A549 (cell line): ENCODE data around the gene MYOZ3. TPM values are rescaled to one million over a fixed set of nuclear protein-coding genes. Genes with fewer than 3 reads are reported as not detected.

Experiments
- ATAC-seq, 2 experiments: fragments of 200-7000 bp in 1 of 2; fragments of >200 bp in 1 of 2; cut with Nextera tagmentation in 1 of 2; cut with Tn5 transposase in 1 of 2; 3 replicates each; pipeline versions ENCODE4 v1.8.0 to v1.9.1; 2018 to 2020; ENCODE audit warnings: mild to moderate bottlenecking in 1 of 2, moderate library complexity in 1 of 2
- CTCF ChIA-PET: fragments of 300-600 bp; sonication (Branson Sonifier 250); formaldehyde crosslinking; extraction: SDS; loops from one replicate; lab custom pipeline; 2021; ENCODE audit warnings: antibody characterized with exemption, inconsistent platforms; lab: Yijun Ruan, JAX
- POLR2A ChIA-PET: fragments of 350-600 bp; formaldehyde crosslinking; extraction: SDS; loops from one replicate; lab custom pipeline; 2021; ENCODE audit warnings: antibody characterized with exemption, inconsistent platforms; lab: Yijun Ruan, JAX
- DNase-seq, 2 experiments: peaks; one replicate each; pipeline versions ENCODE4 v3.0.0 to v3.0.0-alpha.2; 2011 to 2016; ENCODE audit warnings: low read depth in 1 of 2, low spot score in 1 of 2
- FAIRE-seq: peaks from 2 replicates; lab custom pipeline; 2011; peaks lifted over from hg19 to GRCh38; lab: Jason Lieb, UNC
- H3K27ac ChIP-seq, 2 experiments: fragments of >200 bp; sonication (Bioruptor Twin); formaldehyde crosslinking; 3 replicates each; pipeline ENCODE4 v1.5.1; 2016 to 2017
- H3K4me1 ChIP-seq: fragments of >200 bp; sonication (Bioruptor Twin); formaldehyde crosslinking; 3 replicates; pipeline ENCODE4 v1.6.1; 2016
- H3K4me2 ChIP-seq: fragments of >200 bp; sonication (Bioruptor Twin); formaldehyde crosslinking; 3 replicates; pipeline ENCODE4 v1.6.1; 2016
- H3K4me3 ChIP-seq: fragments of >200 bp; sonication (Bioruptor Twin); formaldehyde crosslinking; 3 replicates; pipeline ENCODE4 v1.5.1; 2016
- H3K9me3 ChIP-seq: fragments of >200 bp; sonication (Bioruptor Twin); formaldehyde crosslinking; 3 replicates; pipeline ENCODE4 v1.6.1; 2016
- BCL3 ChIP-seq: fragments of >200 bp; sonication (Bioruptor Twin); formaldehyde crosslinking; IDR thresholded peaks from 3 replicates; pipeline ENCODE4 v1.6.1; 2016
- CBX2 ChIP-seq: fragments of 200-600 bp; sonication (generic); IDR thresholded peaks from 2 replicates; pipeline ENCODE4 v1.6.1; 2016; ENCODE audit warnings: low read depth, mild to moderate bottlenecking, borderline replicate concordance
- CHD2 ChIP-seq: fragments of 150-350 bp; IDR thresholded peaks from 2 replicates; pipeline ENCODE4 v1.6.1; 2014; ENCODE audit warnings: low read length; ENCODE audit not compliant: partially characterized antibody
- E2F6 ChIP-seq: IDR thresholded peaks from 2 replicates; pipeline ENCODE4 v1.6.1; 2012; ENCODE audit warnings: low read depth, borderline replicate concordance
- EP300 ChIP-seq, 2 experiments: fragments of >200 bp; sonication (Bioruptor Twin); formaldehyde crosslinking; IDR thresholded peaks; 2 replicates in 1 of 2; 3 replicates in 1 of 2; pipeline ENCODE4 v1.6.1; 2016 to 2017
- ESRRA ChIP-seq: fragments of 150-350 bp; IDR thresholded peaks from 2 replicates; pipeline ENCODE4 v1.6.1; 2014; ENCODE audit warnings: mild to moderate bottlenecking, low read length, borderline replicate concordance
- FOSB ChIP-seq: fragments of 250-450 bp; sonication (Bioruptor Pico); IDR thresholded peaks from 2 replicates; pipeline ENCODE4 v1.5.0; 2020; ENCODE audit warnings: mild to moderate bottlenecking, moderate library complexity
- FOSL2 ChIP-seq, 2 experiments: fragments of 450-650 bp in 1 of 2; fragments of >200 bp in 1 of 2; sonication (Bioruptor Twin) in 1 of 2; formaldehyde crosslinking; IDR thresholded peaks; 2 replicates each; pipeline versions ENCODE4 v1.5.0 to v1.6.1; 2016 to 2020; ENCODE audit warnings: mild to moderate bottlenecking in 1 of 2, moderate library complexity in 1 of 2
- HOXB13 ChIP-seq: fragments of 250-450 bp; sonication (Bioruptor Pico); IDR thresholded peaks from 2 replicates; pipeline ENCODE4 v1.5.0; 2020; ENCODE audit warnings: low read depth, mild to moderate bottlenecking, moderate library complexity
- KDM1A ChIP-seq: fragments of 200-600 bp; sonication (generic); IDR thresholded peaks from 2 replicates; pipeline ENCODE4 v1.6.1; 2016; ENCODE audit warnings: low read depth, mild to moderate bottlenecking
- MAZ ChIP-seq: fragments of 150-350 bp; IDR thresholded peaks from 2 replicates; pipeline ENCODE4 v1.6.1; 2014; ENCODE audit warnings: antibody characterized with exemption, low read depth, low read length, borderline replicate concordance
- NPAS2 ChIP-seq: fragments of 250-450 bp; sonication (Bioruptor Pico); IDR thresholded peaks from 2 replicates; pipeline ENCODE4 v1.8.0; 2022; ENCODE audit warnings: mild to moderate bottlenecking, moderate library complexity, borderline replicate concordance
- PHF8 ChIP-seq: fragments of 200-600 bp; sonication (generic); IDR thresholded peaks from 2 replicates; pipeline ENCODE4 v1.6.1; 2016; ENCODE audit warnings: low read depth, mild to moderate bottlenecking, antibody characterized with exemption, moderate library complexity, borderline replicate concordance
- POLR2A ChIP-seq: IDR thresholded peaks from 2 replicates; pipeline ENCODE4 v1.6.1; 2012; ENCODE audit warnings: mild to moderate bottlenecking, low read length
- POLR2AphosphoS2 ChIP-seq: conservative IDR thresholded peaks from 2 replicates; pipeline ENCODE4 v1.6.1; 2012; ENCODE audit warnings: low read length, improper control_type of control experiment, inconsistent platforms
- RARB ChIP-seq: fragments of 250-450 bp; sonication (Bioruptor Pico); IDR thresholded peaks from 2 replicates; pipeline ENCODE4 v1.8.0; 2021; ENCODE audit warnings: mild to moderate bottlenecking, moderate library complexity
- RCOR1 ChIP-seq: fragments of 150-350 bp; IDR thresholded peaks from 2 replicates; pipeline ENCODE4 v1.6.1; 2014; ENCODE audit warnings: antibody characterized with exemption, low read length, low read depth
- REST ChIP-seq: fragments of 200-600 bp; sonication (generic); IDR thresholded peaks from 2 replicates; pipeline ENCODE4 v1.6.1; 2016; ENCODE audit warnings: antibody characterized with exemption, mild to moderate bottlenecking, moderate library complexity
- RFX5 ChIP-seq: fragments of 450-650 bp; IDR thresholded peaks from 2 replicates; pipeline ENCODE4 v1.7.1; 2014; ENCODE audit warnings: antibody characterized with exemption, mild to moderate bottlenecking, moderate library complexity
- USF2 ChIP-seq: fragments of 450-650 bp; IDR thresholded peaks from 2 replicates; pipeline ENCODE4 v1.6.1; 2014; ENCODE audit warnings: antibody characterized with exemption
- ZFP36 ChIP-seq: fragments of 450-650 bp; IDR thresholded peaks from 2 replicates; pipeline ENCODE4 v1.6.1; 2014; ENCODE audit warnings: borderline replicate concordance; ENCODE audit not compliant: partially characterized antibody
- ZSCAN20 ChIP-seq: fragments of 250-450 bp; sonication (Bioruptor Pico); IDR thresholded peaks from 2 replicates; pipeline ENCODE4 v1.8.0; 2022; ENCODE audit warnings: mild to moderate bottlenecking, moderate library complexity
- WGBS: methylation state at CpG from one replicate; pipeline ENCODE4 v1.1.6; 2017; ENCODE audit errors: missing lambda C conversion rate; 5-methylcytosine and 5-hydroxymethylcytosine counted together
- polyA plus RNA-seq, 4 experiments: library from polyadenylated mRNA; depleted of rRNA in 3 of 4; stranded (reverse); fragments of >200 nt; fragmentation: RNase III in 1 of 4; extraction: RNeasy Plus Mini Kit Qiagen cat#74134 plus additional on column Dnase treatment in 1 of 4; gene quantifications; 2 replicates in 3 of 4; 3 replicates in 1 of 4; pipeline ENCODE4 v1.2.3, GENCODE V29; 2011 to 2017
- TF ChIP-seq, protein P1 (sequence below): IDR thresholded peaks from 2 replicates; pipeline ENCODE4 v1.6.1; 2012

Gene MYOZ3
- polyA plus RNA-seq, 2 of the 4 experiments (the other 2 are of a cell fraction), result 0.06 to 0.09 TPM

DNA sequence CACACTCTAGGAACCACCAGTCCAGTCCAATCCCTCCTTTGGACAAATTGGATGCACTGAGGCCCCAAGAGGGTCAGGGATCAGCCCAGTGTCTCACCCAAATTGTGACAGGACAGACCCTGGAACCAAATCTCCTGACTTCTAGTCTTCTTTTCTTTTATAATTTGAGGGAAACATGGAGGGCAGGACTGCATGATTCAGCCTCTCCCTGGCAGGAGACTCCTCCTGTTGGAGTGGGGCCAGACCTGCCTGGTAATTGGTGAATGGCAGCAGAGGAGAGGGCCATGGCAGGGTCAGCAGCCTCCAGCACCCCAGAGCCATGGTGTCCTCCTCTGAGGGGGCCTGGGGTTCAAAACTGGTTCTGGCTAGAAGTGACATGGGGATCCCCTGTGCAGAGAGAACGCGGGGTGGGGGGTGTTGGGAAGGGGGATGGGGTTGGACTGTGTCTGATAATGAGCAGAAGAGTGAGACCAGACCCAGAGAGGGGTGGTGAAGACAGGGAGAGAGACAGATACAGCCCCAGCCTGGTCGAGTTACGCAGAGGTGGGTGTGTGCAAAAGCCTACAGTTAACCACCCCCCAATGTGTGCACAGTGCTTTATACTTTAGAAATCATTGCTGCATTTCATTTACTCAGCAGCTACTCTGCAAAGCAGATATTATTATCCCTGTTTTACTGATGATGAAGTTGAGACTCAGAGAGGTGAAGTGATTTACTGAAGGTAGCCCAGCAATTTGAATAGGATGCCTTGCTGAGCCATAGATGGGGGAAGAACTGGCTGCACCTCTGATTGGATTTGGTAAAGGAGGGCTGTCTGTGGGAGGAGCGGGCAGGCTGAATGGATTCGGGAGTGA, 24.4 kb upstream of the MYOZ3 start:
- no peak overlapping the region; the same call in 2 of the 3 replicates for H3K4me3 ChIP-seq
- ChIA-PET CTCF (interaction anchor here (1.3 to 10.6 kb wide), 3 partner anchors 18 to 77 kb away, joined by 4 to 143 read pairs (median 92); partner anchors contain the start of gene MYOZ3), POLR2A (no interaction called here)
- H3K27ac ChIP-seq, result peak overlapping the region; percentile 95 to 96
- no peaks in the 10 kb centered on the region for H3K9me3 ChIP-seq
- ATAC-seq (peak; percentile 16 to 33; a peak in 3 of 6 replicates), DNase-seq (peak in 1 of 2 experiments; percentile 70), FAIRE-seq (no peak)
- TF ChIP-seq, protein P1, sequence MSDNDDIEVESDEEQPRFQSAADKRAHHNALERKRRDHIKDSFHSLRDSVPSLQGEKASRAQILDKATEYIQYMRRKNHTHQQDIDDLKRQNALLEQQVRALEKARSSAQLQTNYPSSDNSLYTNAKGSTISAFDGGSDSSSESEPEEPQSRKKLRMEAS, result 0 out of 2 replicates have a peak, but pooled peaks have one; percentile 18
- no peak for TF ChIP-seq ESRRA
- TF ChIP-seq RCOR1, result no peak
- peak; percentile 76 for TF ChIP-seq ZFP36
- TF ChIP-seq FOSL2 (IDR thresholded peaks at IDR 0.05), result no peak
- TF ChIP-seq FOSL2 (CRISPR knock-in tag; IDR thresholded peaks at IDR 0.05), result peak; percentile 36; the same call in 1 of the 2 replicates
- 0 out of 3 replicates have a peak, but pooled peaks have one; percentile 24 for TF ChIP-seq BCL3
- no peak for TF ChIP-seq RARB (CRISPR knock-in tag)
- 29% methylated on average over 4 of the region's 6 CpGs for WGBS
- peaks cover 81% of the 10 kb centered on the region for H3K4me1 ChIP-seq
- H3K4me2 ChIP-seq, result peak overlapping the region; percentile 93

- ATAC-seq (peak; percentile 22 to 41), FAIRE-seq (no peak), DNase-seq (peak; percentile 89 to 94)
- Histone ChIP-seq H3K27ac (peak overlapping the region; percentile 95 to 96), H3K4me1 (peaks cover 81% of the 10 kb centered on the region), H3K9me3 (no peaks in the 10 kb centered on the region), H3K4me3 (peak overlapping the region; percentile 14; the same call in 2 of the 3 replicates), H3K4me2 (peak overlapping the region; percentile 93)
- 3% methylated on average over 21 of the region's 21 CpGs for WGBS
- ChIA-PET POLR2A (interaction anchor here (0.8 to 1.4 kb wide), 3 partner anchors 15 to 120 kb away, joined by 3 to 4 read pairs (median 3); partner anchors contain the start of gene RBM22), CTCF (interaction anchor here (0.7 to 10.6 kb wide), 4 partner anchors 19 to 78 kb away, joined by 3 to 143 read pairs (median 48); partner anchors contain the start of gene MYOZ3)
- no peak for TF ChIP-seq POLR2A
- TF ChIP-seq HOXB13 (CRISPR knock-in tag), result peak; percentile 55; the same call in 1 of the 2 replicates
- 0 out of 2 replicates have a peak, but pooled peaks have one; percentile 38 for TF ChIP-seq RCOR1
- peak; percentile 98 for TF ChIP-seq KDM1A
- no peak for TF ChIP-seq MAZ
- TF ChIP-seq REST, result peak; percentile 84
- 0 out of 2 replicates have a peak, but pooled peaks have one; percentile 32 for TF ChIP-seq E2F6
- TF ChIP-seq EP300 (IDR thresholded peaks at IDR 0.05), result peak; percentile 79 to 93; a peak in 4 of 5 replicates
- peak; percentile 71; the same call in 1 of the 3 replicates for TF ChIP-seq BCL3
- no peak for TF ChIP-seq NPAS2 (CRISPR knock-in tag)
- no peak for TF ChIP-seq CBX2
- no peak for TF ChIP-seq RFX5
- TF ChIP-seq FOSB (CRISPR knock-in tag), result no peak
- TF ChIP-seq ZSCAN20 (CRISPR knock-in tag), result no peak
- no peak for TF ChIP-seq POLR2AphosphoS2
- TF ChIP-seq USF2, result no peak
- TF ChIP-seq FOSL2 (IDR thresholded peaks at IDR 0.05), result no peak
- peak; percentile 74 for TF ChIP-seq FOSL2 (CRISPR knock-in tag; IDR thresholded peaks at IDR 0.05)
- TF ChIP-seq PHF8, result no peak
- no peak for TF ChIP-seq CHD2
Observed at GRCh38 chr5:150637245-150638052, 23.6 kb upstream of the MYOZ3 start.
